Measurements from ENCODE around the gene SMC3. TPM values are rescaled to one million over a fixed set of nuclear protein-coding genes. Genes with fewer than 3 reads are reported as not detected.

The SMC3 gene
- total RNA-seq, 3 donors from 2014 or later (not counting 1 experiment from before 2014, with no cell fraction given) = 36.6 to 38.5 (median 37.8) TPM

GRCh38 chr10:110584006-110584405, 16.5 kb downstream of the SMC3 start:
- no peak for ATAC-seq
- TF ChIP-seq CTCF (IDR thresholded peaks at IDR 0.05) = no peak
- no peak overlapping the region for H3K4me3 Mint-ChIP-seq
- 94% methylated on average over 2 of the region's 3 CpGs for WGBS (ENCODE audit: insufficient coverage)
- Histone ChIP-seq H3K36me3 (ENCODE audit: control insufficient read depth, insufficient read depth, low read length) (peaks cover 75% of the 10 kb centered on the region), H3K9me3 (ENCODE audit: control insufficient read depth, insufficient read depth, low read length) (no peaks in the 10 kb centered on the region), H3K27me3 (ENCODE audit: control insufficient read depth, insufficient read depth, low read length) (no peaks in the 10 kb centered on the region), H3K4me1 (ENCODE audit: control insufficient read depth, insufficient read depth, low read length) (no peaks in the 10 kb centered on the region), H3K27ac (ENCODE audit: low read length) (no peak overlapping the region), H3K4me3 (ENCODE audit: low read length) (no peak overlapping the region)
- DNase-seq = no peak
- H3K9me3 Mint-ChIP-seq = no peaks in the 10 kb centered on the region
- intact Hi-C loops (cut with micrococcal nuclease) = no loop called here
- no peaks in the 10 kb centered on the region for H3K4me1 Mint-ChIP-seq
- H3K27ac Mint-ChIP-seq = peak overlapping the region in 1 of 2 donors; percentile 34
- H3K27me3 Mint-ChIP-seq (ENCODE audit: low read depth in 2 of 2) = no peaks in the 10 kb centered on the region
- peaks cover 30% of the 10 kb centered on the region for H3K36me3 Mint-ChIP-seq

GRCh38 chr10:110591760-110592159, 24.3 kb downstream of the SMC3 start:
- no peaks in the 10 kb centered on the region for H3K9me3 Mint-ChIP-seq
- no peak overlapping the region for H3K4me3 Mint-ChIP-seq
- H3K27me3 Mint-ChIP-seq (ENCODE audit: low read depth in 2 of 2) = no peaks in the 10 kb centered on the region
- Histone ChIP-seq H3K27ac (ENCODE audit: low read length) (no peak overlapping the region), H3K4me1 (ENCODE audit: control insufficient read depth, insufficient read depth, low read length) (no peaks in the 10 kb centered on the region), H3K4me3 (ENCODE audit: low read length) (no peak overlapping the region), H3K27me3 (ENCODE audit: control insufficient read depth, insufficient read depth, low read length) (no peaks in the 10 kb centered on the region), H3K9me3 (ENCODE audit: control insufficient read depth, insufficient read depth, low read length) (no peaks in the 10 kb centered on the region), H3K36me3 (ENCODE audit: control insufficient read depth, insufficient read depth, low read length) (peaks cover 64% of the 10 kb centered on the region)
- H3K4me1 Mint-ChIP-seq = no peaks in the 10 kb centered on the region
- intact Hi-C loops (cut with micrococcal nuclease) = no loop called here
- H3K27ac Mint-ChIP-seq = no peak overlapping the region
- DNase-seq (no peak), ATAC-seq (no peak)
- TF ChIP-seq CTCF (IDR thresholded peaks at IDR 0.05) = no peak
- WGBS (ENCODE audit: insufficient coverage) = 90% methylated on average over 4 of the region's 5 CpGs
- peaks cover 33% of the 10 kb centered on the region for H3K36me3 Mint-ChIP-seq

- Mint-ChIP-seq H3K9me3 (no peaks in the 10 kb centered on the region), H3K4me3 (no peak overlapping the region), H3K27me3 (ENCODE audit: low read depth in 2 of 2) (no peaks in the 10 kb centered on the region), H3K27ac (peak overlapping the region in 1 of 2 donors; percentile 13), H3K4me1 (no peaks in the 10 kb centered on the region), H3K36me3 (peaks cover 5% of the 10 kb centered on the region)
- H3K27me3 ChIP-seq (ENCODE audit: control insufficient read depth, insufficient read depth, low read length) = no peaks in the 10 kb centered on the region
- no peak for TF ChIP-seq CTCF (IDR thresholded peaks at IDR 0.05)
- ATAC-seq (no peak), DNase-seq (no peak)
- WGBS (ENCODE audit: insufficient coverage) = 98% methylated on average over 2 of the region's 2 CpGs
- no peak overlapping the region for H3K27ac ChIP-seq (ENCODE audit: low read length)
- no peaks in the 10 kb centered on the region for H3K9me3 ChIP-seq (ENCODE audit: control insufficient read depth, insufficient read depth, low read length)
- peaks cover 66% of the 10 kb centered on the region for H3K36me3 ChIP-seq (ENCODE audit: control insufficient read depth, insufficient read depth, low read length)
- H3K4me3 ChIP-seq (ENCODE audit: low read length) = no peak overlapping the region
- intact Hi-C loops (cut with micrococcal nuclease) = no loop called here
- H3K4me1 ChIP-seq (ENCODE audit: control insufficient read depth, insufficient read depth, low read length) = no peaks in the 10 kb centered on the region
Observed at GRCh38 chr10:110597476-110597875, 30.0 kb downstream of the SMC3 start.

GRCh38 chr10:110600487-110601101, 33.1 kb downstream of the SMC3 start:
- H3K27ac ChIP-seq (ENCODE audit: low read length) = no peak overlapping the region
- H3K4me1 ChIP-seq (ENCODE audit: control insufficient read depth, insufficient read depth, low read length) = no peaks in the 10 kb centered on the region
- Mint-ChIP-seq H3K9me3 (no peaks in the 10 kb centered on the region), H3K27me3 (ENCODE audit: low read depth in 2 of 2) (no peaks in the 10 kb centered on the region), H3K4me1 (no peaks in the 10 kb centered on the region), H3K36me3 (no peaks in the 10 kb centered on the region), H3K27ac (no peak overlapping the region), H3K4me3 (no peak overlapping the region)
- H3K4me3 ChIP-seq (ENCODE audit: low read length) = no peak overlapping the region
- peaks cover 72% of the 10 kb centered on the region for H3K36me3 ChIP-seq (ENCODE audit: control insufficient read depth, insufficient read depth, low read length)
- intact Hi-C loops (cut with micrococcal nuclease) = loop anchor here (1.0 kb wide), 1 partner anchor 294 kb away; no protein-coding TSS in a partner anchor
- ATAC-seq = peak in 2 of 3 donors; percentile 42 to 65
- peak; percentile 56 for TF ChIP-seq CTCF (IDR thresholded peaks at IDR 0.05)
- H3K9me3 ChIP-seq (ENCODE audit: control insufficient read depth, insufficient read depth, low read length) = no peaks in the 10 kb centered on the region
- H3K27me3 ChIP-seq (ENCODE audit: control insufficient read depth, insufficient read depth, low read length) = no peaks in the 10 kb centered on the region
- DNase-seq = peak in 1 of 2 donors; percentile 75
- WGBS (ENCODE audit: insufficient coverage) = 88% methylated on average over 2 of the region's 2 CpGs

All from natural killer cell (primary cell).